ENCODE measurements around the gene PLEKHG3.
"Not testable (repeated sequence)": the region's sequence is repeated elsewhere in the genome, so short reads cannot be mapped to it uniquely, and the experiment has no call there.

Gene PLEKHG3

GRCh38 chr14:64704143-64704742, at the start of gene PLEKHG3:
PLEKHG3 (plus strand) TSS chr14:64704424; CDS start chr14:64727632, 23,208 bp downstream.
- peak; percentile 56 for DNase-seq (ENCODE audit: low read depth)
- TF ChIP-seq CTCF (conservative IDR thresholded peaks at IDR 0.05; ENCODE audit: control insufficient read depth, insufficient read depth, low read depth, low read length): no peak
- peak within 1 kb of the TSS; percentile 60 for H3K4me3 ChIP-seq (ENCODE audit: control insufficient read depth, low read depth, low read length)

DNA sequence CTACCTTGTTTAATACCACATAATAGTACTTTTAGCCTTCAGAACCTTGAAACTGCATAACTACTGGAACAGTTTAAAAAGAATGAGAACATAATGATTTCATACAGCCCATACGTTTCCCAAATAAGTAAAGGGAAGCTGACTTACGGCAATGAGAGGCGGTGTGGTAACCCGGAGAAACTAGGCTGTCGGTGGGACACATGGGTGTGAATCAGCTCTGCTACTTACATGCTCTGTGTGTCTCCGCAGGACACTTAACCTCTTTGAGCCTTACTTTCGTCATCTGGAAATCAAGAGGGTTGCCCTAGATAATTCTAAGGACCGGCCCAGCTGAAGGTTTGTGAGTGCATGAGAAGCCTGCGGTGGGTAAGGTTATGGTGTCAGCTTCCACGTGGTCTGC, 49.3 kb upstream of the PLEKHG3 start:
- TF ChIP-seq CTCF (conservative IDR thresholded peaks at IDR 0.05; ENCODE audit: control insufficient read depth, insufficient read depth, low read depth, low read length): no peak
- H3K4me3 ChIP-seq (ENCODE audit: control insufficient read depth, low read depth, low read length): no peak overlapping the region
- DNase-seq (ENCODE audit: low read depth): peak; percentile 18

DNA sequence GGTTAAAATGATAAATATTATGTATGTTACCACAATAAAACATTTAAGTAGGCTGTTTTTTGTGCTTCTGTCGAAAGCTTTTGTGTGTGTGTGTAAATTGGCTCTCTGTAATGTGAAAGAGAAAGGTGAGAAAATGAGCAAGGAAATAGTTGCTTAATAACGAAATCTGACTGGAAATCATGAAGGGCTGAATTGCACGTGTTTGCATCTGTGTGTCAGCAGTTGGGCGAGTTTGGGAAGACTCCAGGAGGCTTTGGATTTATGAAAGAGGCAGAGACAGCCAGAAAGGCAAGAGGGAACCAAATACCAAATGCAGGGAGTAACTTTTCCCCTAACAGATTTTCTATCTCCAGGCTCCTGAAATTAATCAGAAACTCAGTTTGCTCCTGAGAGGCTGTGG, 47.2 kb upstream of the PLEKHG3 start:
- no peak overlapping the region for H3K4me3 ChIP-seq (ENCODE audit: control insufficient read depth, low read depth, low read length)
- no peak for TF ChIP-seq CTCF (conservative IDR thresholded peaks at IDR 0.05; ENCODE audit: control insufficient read depth, insufficient read depth, low read depth, low read length)
- peak; percentile 92 for DNase-seq (ENCODE audit: low read depth)

- no peak for TF ChIP-seq CTCF (conservative IDR thresholded peaks at IDR 0.05; ENCODE audit: control insufficient read depth, insufficient read depth, low read depth, low read length)
Observed at GRCh38 chr14:64658201-64658600, 46.0 kb upstream of the PLEKHG3 start.

GRCh38 chr14:64658700-64659264, 45.4 kb upstream of the PLEKHG3 start:
- DNase-seq (ENCODE audit: low read depth); H3K4me3 ChIP-seq (ENCODE audit: control insufficient read depth, low read depth, low read length): not testable (repeated sequence)

More at GRCh38 chr14:64658201-64658600, 46.0 kb upstream of the PLEKHG3 start:
- no peak overlapping the region for H3K4me3 ChIP-seq (ENCODE audit: control insufficient read depth, low read depth, low read length)
- no peak for DNase-seq (ENCODE audit: low read depth)

DNA sequence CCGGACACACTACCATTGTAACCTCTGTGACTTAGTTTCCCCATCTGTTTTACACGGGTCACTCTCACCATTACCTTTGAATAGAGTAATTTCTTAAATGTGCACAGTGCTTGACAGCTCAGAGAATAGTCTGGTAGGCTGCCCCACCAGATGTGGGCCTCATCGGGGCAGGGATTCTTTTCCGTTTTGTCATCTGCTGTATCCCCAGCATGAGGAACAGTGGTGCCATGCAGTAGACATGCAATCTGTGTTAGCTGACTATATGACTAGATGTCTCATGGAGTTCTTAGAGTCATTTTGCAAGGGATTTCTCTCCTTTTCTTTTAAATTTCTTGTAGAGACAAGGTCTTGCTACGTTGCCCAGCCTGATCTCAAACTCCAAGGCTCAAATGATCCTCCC, 44.9 kb upstream of the PLEKHG3 start:
- TF ChIP-seq CTCF (conservative IDR thresholded peaks at IDR 0.05; ENCODE audit: control insufficient read depth, insufficient read depth, low read depth, low read length): no peak

GRCh38 chr14:64663174-64663573, 41.0 kb upstream of the PLEKHG3 start:
- TF ChIP-seq CTCF (conservative IDR thresholded peaks at IDR 0.05; ENCODE audit: control insufficient read depth, insufficient read depth, low read depth, low read length): no peak
- H3K4me3 ChIP-seq (ENCODE audit: control insufficient read depth, low read depth, low read length): no peak overlapping the region
- DNase-seq (ENCODE audit: low read depth): peak; percentile 17

More for the DNA sequence above, 44.9 kb upstream of the PLEKHG3 start:
- H3K4me3 ChIP-seq (ENCODE audit: control insufficient read depth, low read depth, low read length): no peak overlapping the region
- DNase-seq (ENCODE audit: low read depth): peak; percentile 14
